ENCODE results near the gene DCLK2. TPM values are rescaled to one million over a fixed set of nuclear protein-coding genes. Genes with fewer than 3 reads are reported as not detected.
A peak's percentile ranks its signal among the peaks of the same experiment; 100 is the strongest.

Gene DCLK2
- total RNA-seq, 6 donors from 2014 or later = 2.1 to 16.8 (median 3.3) TPM

DNA sequence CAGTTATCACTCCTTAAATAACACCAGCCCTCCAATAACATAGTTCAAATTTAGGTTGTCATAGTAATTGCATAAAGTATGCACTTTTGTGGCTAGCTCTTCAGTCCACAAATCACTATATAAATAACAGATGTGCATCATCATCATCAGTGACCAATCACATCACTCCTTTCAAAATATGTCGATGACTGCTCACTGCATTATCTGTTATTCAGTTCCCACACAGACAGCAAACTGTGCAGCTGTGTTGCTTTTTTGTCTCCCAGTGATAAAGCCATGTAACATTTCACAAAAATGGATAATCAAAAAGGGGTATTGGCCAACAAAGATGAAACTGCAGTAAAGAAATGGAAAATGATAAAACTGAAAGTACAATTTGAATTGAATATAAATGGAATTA, 205.4 kb downstream of the DCLK2 start:
- no peaks in the 10 kb centered on the region for H3K4me1 ChIP-seq
- DNase-seq (no peak), ATAC-seq (ENCODE audit: low FRiP score in 2 of 2) (no peak)
- no peaks in the 10 kb centered on the region for H3K27me3 ChIP-seq
- no peaks in the 10 kb centered on the region for H3K9me3 ChIP-seq
- no peak for TF ChIP-seq POLR2A (IDR thresholded peaks at IDR 0.05)
- TF ChIP-seq, protein P1, sequence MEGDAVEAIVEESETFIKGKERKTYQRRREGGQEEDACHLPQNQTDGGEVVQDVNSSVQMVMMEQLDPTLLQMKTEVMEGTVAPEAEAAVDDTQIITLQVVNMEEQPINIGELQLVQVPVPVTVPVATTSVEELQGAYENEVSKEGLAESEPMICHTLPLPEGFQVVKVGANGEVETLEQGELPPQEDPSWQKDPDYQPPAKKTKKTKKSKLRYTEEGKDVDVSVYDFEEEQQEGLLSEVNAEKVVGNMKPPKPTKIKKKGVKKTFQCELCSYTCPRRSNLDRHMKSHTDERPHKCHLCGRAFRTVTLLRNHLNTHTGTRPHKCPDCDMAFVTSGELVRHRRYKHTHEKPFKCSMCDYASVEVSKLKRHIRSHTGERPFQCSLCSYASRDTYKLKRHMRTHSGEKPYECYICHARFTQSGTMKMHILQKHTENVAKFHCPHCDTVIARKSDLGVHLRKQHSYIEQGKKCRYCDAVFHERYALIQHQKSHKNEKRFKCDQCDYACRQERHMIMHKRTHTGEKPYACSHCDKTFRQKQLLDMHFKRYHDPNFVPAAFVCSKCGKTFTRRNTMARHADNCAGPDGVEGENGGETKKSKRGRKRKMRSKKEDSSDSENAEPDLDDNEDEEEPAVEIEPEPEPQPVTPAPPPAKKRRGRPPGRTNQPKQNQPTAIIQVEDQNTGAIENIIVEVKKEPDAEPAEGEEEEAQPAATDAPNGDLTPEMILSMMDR (IDR thresholded peaks at IDR 0.05) = no peak
- no peak for TF ChIP-seq POLR2AphosphoS5 (IDR thresholded peaks at IDR 0.05)
- TF ChIP-seq EP300 (IDR thresholded peaks at IDR 0.05) = no peak
- H3K36me3 ChIP-seq = peaks cover 0 to 33% (median 0%) of the 10 kb centered on the region in 4 donors
- H3K27ac ChIP-seq = no peak overlapping the region
- no peak overlapping the region for H3K4me3 ChIP-seq
- WGBS, 2 donors = 67 to 68% methylated on average over 1 of the region's 1 CpG

DNA sequence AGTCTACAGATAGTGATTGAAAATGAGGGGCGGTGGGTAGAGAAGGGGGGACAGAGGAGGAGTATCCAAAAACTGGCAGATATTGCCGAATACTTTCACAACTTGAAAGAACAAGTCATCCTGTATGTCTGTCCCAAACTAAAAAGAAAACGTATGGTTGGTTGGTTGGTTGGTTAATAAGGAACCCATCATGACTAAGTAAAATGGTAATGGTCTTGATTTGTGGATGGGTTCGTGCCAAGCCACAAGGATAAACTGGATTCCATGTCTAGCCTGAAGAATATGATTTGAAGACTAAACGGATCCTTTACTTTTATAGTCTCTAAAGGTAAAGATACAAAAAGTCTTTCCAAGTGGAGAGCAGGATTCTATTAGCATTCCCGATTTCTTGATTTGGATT, 208.4 kb downstream of the DCLK2 start:
- H3K36me3 ChIP-seq = peaks cover 0 to 16% (median 0%) of the 10 kb centered on the region in 4 donors
- no peaks in the 10 kb centered on the region for H3K27me3 ChIP-seq
- H3K27ac ChIP-seq = no peak overlapping the region
- DNase-seq (no peak), ATAC-seq (ENCODE audit: low FRiP score in 2 of 2) (no peak)
- H3K4me1 ChIP-seq = no peaks in the 10 kb centered on the region
- WGBS, 2 donors = 82 to 91% methylated on average over 6 of the region's 6 CpGs
- H3K4me3 ChIP-seq = no peak overlapping the region
- TF ChIP-seq POLR2A (IDR thresholded peaks at IDR 0.05) (no peak), EP300 (IDR thresholded peaks at IDR 0.05) (no peak), POLR2AphosphoS5 (IDR thresholded peaks at IDR 0.05) (no peak)
- TF ChIP-seq, protein P1 (IDR thresholded peaks at IDR 0.05) = no peak
- no peaks in the 10 kb centered on the region for H3K9me3 ChIP-seq

DNA sequence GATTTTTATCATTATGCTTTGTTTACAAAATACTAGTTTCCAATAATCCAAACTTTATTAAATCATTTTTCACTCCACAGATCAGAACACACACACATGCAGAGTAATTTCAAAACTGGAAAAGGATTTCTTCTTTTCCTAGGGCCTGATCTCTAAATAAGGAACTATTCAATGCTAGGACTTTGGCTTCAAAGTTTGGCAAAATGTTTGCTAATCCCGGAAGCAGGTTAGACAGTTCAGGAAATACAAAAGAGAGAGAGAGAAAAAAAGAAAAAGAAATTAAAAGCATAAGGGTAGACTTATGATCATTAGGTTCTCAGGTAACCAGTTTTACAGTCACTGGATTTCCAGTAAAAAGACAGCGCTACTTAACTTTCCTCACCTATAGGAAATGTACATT, 211.0 kb downstream of the DCLK2 start:
- Histone ChIP-seq H3K4me1 (no peaks in the 10 kb centered on the region), H3K27me3 (no peaks in the 10 kb centered on the region), H3K36me3 (peaks cover 0 to 6% (median 0%) of the 10 kb centered on the region in 4 donors), H3K27ac (no peak overlapping the region), H3K9me3 (no peaks in the 10 kb centered on the region), H3K4me3 (no peak overlapping the region)
- ATAC-seq (ENCODE audit: low FRiP score in 2 of 2) (no peak), DNase-seq (no peak)
- TF ChIP-seq EP300 (IDR thresholded peaks at IDR 0.05) (no peak), POLR2AphosphoS5 (IDR thresholded peaks at IDR 0.05) (no peak)
- WGBS, 2 donors = 73 to 77% methylated on average over 2 of the region's 2 CpGs

DNA sequence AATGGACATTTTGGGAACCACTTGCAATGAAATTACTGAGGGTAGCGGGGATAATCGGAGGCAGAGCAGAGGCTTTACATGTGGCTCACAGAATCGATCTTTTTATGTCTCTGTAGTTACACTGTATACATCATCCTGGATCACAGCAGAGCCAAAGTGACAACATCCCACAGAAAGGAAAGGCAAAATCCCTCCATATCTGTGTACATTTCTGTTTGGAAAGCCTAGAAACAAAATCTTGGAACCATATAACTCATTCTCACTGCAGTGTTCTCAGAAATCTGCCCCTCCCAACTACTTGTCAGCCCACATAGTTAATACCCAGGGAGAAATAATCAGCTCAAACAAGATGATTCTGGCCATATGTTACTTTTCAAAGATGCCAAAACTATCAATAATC, 211.6 kb downstream of the DCLK2 start:
- TF ChIP-seq POLR2AphosphoS5 (IDR thresholded peaks at IDR 0.05) = no peak
- no peak for TF ChIP-seq POLR2A (IDR thresholded peaks at IDR 0.05)
- TF ChIP-seq, protein P1 (IDR thresholded peaks at IDR 0.05) = no peak
- no peak for TF ChIP-seq EP300 (IDR thresholded peaks at IDR 0.05)
- ATAC-seq (ENCODE audit: low FRiP score in 2 of 2) (no peak), DNase-seq (no peak)
- Histone ChIP-seq H3K9me3 (no peaks in the 10 kb centered on the region), H3K27ac (no peak overlapping the region), H3K4me1 (no peaks in the 10 kb centered on the region), H3K27me3 (no peaks in the 10 kb centered on the region), H3K36me3 (peaks cover 0 to 6% (median 0%) of the 10 kb centered on the region in 4 donors), H3K4me3 (no peak overlapping the region)
- WGBS, 2 donors = 94 to 98% methylated on average over 3 of the region's 3 CpGs

DNA sequence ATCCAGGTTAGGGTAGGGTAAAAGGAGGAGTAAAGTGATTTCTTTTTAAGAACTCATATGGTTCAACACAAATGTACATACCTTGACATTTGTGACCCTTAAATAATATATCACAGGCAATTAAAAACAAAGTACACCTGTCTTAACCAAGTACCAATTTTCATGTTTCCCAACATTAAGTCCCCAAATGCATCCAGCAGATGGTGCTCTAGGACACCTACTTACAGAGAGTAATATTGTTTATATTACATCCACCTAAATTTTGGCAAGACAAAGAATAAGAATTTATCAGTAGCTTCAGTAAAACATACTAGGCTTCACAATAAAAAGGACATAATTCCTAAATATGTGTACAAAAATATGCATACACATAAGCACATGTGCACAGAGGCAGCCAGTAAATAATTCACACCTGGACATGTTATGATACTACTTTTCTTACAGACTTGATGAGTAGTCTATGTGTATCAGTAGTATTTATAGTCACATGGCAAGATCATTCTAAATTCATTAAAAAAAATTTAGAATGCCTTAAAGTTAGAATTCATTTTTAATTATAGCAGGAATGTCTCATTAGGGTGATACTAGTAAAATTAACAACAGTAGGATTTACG, 219.7 kb downstream of the DCLK2 start:
- no peaks in the 10 kb centered on the region for H3K36me3 ChIP-seq
- H3K9me3 ChIP-seq = no peaks in the 10 kb centered on the region
- H3K27me3 ChIP-seq = no peaks in the 10 kb centered on the region
- WGBS, 2 donors = 96% methylated on average over 1 of the region's 1 CpG
- TF ChIP-seq POLR2A (IDR thresholded peaks at IDR 0.05) = no peak
- TF ChIP-seq, protein P1 (IDR thresholded peaks at IDR 0.05) = peak in 5 of 6 experiments; percentile 30 to 61 (median 52)
- no peak for TF ChIP-seq EP300 (IDR thresholded peaks at IDR 0.05)
- no peaks in the 10 kb centered on the region for H3K4me1 ChIP-seq
- no peak overlapping the region for H3K4me3 ChIP-seq
- ATAC-seq (ENCODE audit: low FRiP score in 2 of 2) = no peak
- no peak for DNase-seq
- H3K27ac ChIP-seq = no peak overlapping the region

All from upper lobe of left lung (tissue), 6 donors.